ENCODE results near the gene CASZ1. TPM values are rescaled to one million over a fixed set of nuclear protein-coding genes. Genes with fewer than 3 reads are reported as not detected.

CASZ1 gene
- total RNA-seq, 2 experiments from 2014 or later, result 11.0 to 11.5 TPM

DNA sequence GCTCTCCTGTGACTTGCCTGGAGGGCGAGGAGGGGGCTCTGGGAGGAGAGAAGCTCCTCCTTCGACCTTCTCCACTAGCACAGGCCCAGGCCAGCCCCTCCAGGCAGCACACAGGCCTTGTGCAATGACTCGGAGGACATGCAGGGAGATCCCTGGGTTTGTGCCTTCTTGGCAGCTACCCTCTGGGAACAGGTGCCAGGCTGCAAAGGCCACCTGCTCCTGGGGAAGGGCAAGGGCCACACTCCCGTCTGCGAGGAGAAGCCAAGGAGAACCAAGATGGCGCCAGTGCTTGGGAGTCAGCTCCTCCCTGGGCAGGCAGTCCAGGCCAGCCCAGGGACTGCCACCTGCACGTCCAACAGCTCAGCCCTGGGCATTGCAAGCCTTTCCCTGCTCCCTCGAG, 15.3 kb downstream of the CASZ1 start:
- POLR2A ChIA-PET, result no interaction called here
- DNase-seq, result no peak

GRCh38 chr1:10779841-10780240, 16.6 kb downstream of the CASZ1 start:
- H3K9me3 Mint-ChIP-seq, result no peaks in the 10 kb centered on the region
- no peak overlapping the region for H3K4me3 Mint-ChIP-seq
- H3K4me1 Mint-ChIP-seq, result no peaks in the 10 kb centered on the region
- H3K27ac Mint-ChIP-seq, result no peak overlapping the region
- no peaks in the 10 kb centered on the region for H3K36me3 Mint-ChIP-seq
- DNase-seq (no peak), ATAC-seq (ENCODE audit: low read depth) (no peak)
- no peaks in the 10 kb centered on the region for H3K27me3 Mint-ChIP-seq
- POLR2A ChIA-PET, result no interaction called here

More for the DNA sequence above, 15.3 kb downstream of the CASZ1 start:
- H3K27ac Mint-ChIP-seq, result no peak overlapping the region
- no peak overlapping the region for H3K4me3 Mint-ChIP-seq
- no peaks in the 10 kb centered on the region for H3K27me3 Mint-ChIP-seq
- H3K36me3 Mint-ChIP-seq, result no peaks in the 10 kb centered on the region
- ATAC-seq (ENCODE audit: low read depth), result no peak
- no peaks in the 10 kb centered on the region for H3K4me1 Mint-ChIP-seq
- no peaks in the 10 kb centered on the region for H3K9me3 Mint-ChIP-seq

DNA sequence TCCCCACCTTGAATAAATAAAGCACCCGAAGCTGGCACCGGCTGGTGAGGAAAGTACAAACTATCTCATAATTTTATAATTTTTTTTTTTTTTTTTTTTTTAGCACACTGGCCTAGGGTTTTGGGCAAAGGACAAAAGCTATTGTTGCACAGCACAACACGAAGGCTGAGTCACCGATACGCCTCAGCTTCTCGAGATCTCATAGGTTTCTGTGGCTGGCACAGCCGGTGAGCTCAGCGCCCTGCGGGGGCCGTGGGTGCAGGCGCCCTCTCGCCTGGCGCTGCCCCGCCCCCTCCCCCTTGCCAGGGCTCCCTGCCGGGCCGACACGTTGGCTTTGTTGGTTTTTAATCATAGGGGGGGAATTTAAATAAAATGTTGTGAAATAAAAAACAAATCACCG, 17.2 kb downstream of the CASZ1 start:
- Mint-ChIP-seq H3K27me3 (no peaks in the 10 kb centered on the region), H3K4me1 (no peaks in the 10 kb centered on the region), H3K27ac (no peak overlapping the region), H3K36me3 (no peaks in the 10 kb centered on the region), H3K4me3 (no peak overlapping the region), H3K9me3 (no peaks in the 10 kb centered on the region)
- ATAC-seq (ENCODE audit: low read depth) (no peak), DNase-seq (no peak)
- POLR2A ChIA-PET, result no interaction called here

DNA sequence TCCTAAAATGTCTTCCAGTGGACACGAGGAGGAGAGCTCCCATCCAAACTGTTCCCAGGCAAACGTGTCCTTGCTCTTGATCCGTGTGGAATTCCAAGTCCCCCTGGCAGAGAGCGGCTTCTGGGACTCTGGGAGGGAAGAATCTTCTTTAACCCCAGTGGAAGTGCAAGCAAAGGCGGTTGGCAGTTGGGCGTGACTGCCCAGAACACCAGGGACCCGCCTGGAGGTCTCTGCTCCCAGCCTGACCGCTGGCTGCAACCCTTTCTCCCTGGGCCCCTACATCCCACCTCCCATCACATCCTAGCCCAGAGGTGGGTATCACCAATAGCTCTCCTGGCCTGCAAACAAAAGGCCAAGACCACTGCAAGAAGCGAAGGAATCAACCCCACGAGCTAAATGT, 17.8 kb downstream of the CASZ1 start:
- ATAC-seq (ENCODE audit: low read depth) (no peak), DNase-seq (no peak)
- H3K27ac Mint-ChIP-seq, result no peak overlapping the region
- no peaks in the 10 kb centered on the region for H3K4me1 Mint-ChIP-seq
- no peaks in the 10 kb centered on the region for H3K9me3 Mint-ChIP-seq
- no peaks in the 10 kb centered on the region for H3K27me3 Mint-ChIP-seq
- H3K36me3 Mint-ChIP-seq, result no peaks in the 10 kb centered on the region
- POLR2A ChIA-PET, result no interaction called here
- H3K4me3 Mint-ChIP-seq, result no peak overlapping the region

- Mint-ChIP-seq H3K27ac (no peak overlapping the region), H3K4me3 (no peak overlapping the region), H3K4me1 (no peaks in the 10 kb centered on the region), H3K36me3 (no peaks in the 10 kb centered on the region), H3K27me3 (no peaks in the 10 kb centered on the region), H3K9me3 (no peaks in the 10 kb centered on the region)
- DNase-seq, result no peak
- POLR2A ChIA-PET, result no interaction called here
- no peak for ATAC-seq (ENCODE audit: low read depth)
Measured at GRCh38 chr1:10777749-10778574, 18.5 kb downstream of the CASZ1 start.

GRCh38 chr1:10776190-10776905, 20.1 kb downstream of the CASZ1 start:
- no peak overlapping the region for H3K4me3 Mint-ChIP-seq
- H3K27ac Mint-ChIP-seq, result no peak overlapping the region
- no peaks in the 10 kb centered on the region for H3K36me3 Mint-ChIP-seq
- no peaks in the 10 kb centered on the region for H3K27me3 Mint-ChIP-seq
- ATAC-seq (ENCODE audit: low read depth) (no peak), DNase-seq (no peak)
- POLR2A ChIA-PET, result no interaction called here
- H3K9me3 Mint-ChIP-seq, result no peaks in the 10 kb centered on the region
- H3K4me1 Mint-ChIP-seq, result no peaks in the 10 kb centered on the region

DNA sequence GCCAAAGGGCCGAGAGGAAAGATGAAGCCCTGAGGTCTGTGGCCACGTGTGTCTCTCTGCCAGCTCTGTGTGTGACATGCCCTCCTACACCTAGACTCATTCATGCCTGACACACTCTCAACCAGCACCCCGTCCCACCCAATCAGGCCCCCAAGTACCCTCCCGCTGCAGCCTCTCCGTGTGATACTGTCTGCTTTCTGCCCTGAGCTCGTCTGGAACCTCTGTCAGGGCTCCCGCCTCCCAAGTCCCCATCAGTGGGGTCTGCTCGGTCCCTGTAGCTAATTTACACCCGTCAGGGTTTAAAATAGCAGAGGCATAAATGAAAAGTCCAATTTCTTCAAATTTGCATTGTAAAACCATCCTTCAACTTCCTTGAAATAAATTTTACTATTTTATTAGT, 20.7 kb downstream of the CASZ1 start:
- H3K4me3 Mint-ChIP-seq, result no peak overlapping the region

DNA sequence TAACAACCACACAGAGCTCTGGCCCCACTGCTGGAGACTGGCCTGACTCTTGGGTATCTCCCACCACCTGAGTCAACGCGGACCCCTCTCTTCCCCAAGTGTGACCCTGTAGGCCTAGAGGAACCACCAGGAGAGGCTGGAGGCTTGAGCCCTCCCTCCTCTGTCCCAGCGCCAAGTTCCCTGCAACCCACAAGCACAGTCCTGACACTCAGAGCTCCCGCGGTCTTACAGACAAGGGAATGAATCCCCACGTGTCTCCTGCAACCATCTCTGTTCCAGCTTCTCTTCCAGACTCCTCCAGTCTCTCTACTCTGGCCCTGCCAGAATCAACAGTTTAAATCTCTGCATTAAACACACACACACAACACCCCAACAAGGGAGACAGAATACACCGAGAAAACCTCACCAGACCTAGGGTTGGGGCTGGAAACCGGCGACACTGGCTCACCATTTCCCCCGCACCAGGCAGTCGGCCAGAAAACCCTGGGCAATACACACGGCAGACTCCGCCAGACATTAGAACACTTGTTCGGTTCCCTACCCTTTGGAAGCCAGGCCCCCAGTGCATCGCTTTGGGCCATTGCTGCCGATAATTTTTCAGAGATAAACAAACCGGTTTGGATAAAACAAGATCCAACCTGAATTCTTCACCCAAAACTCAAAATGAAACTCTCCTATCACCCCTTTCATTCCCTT, 21.7 kb downstream of the CASZ1 start:
- POLR2A ChIA-PET, result no interaction called here
- DNase-seq (no peak), ATAC-seq (ENCODE audit: low read depth) (no peak)
- H3K4me3 Mint-ChIP-seq, result no peak overlapping the region
- no peaks in the 10 kb centered on the region for H3K27me3 Mint-ChIP-seq
- no peaks in the 10 kb centered on the region for H3K36me3 Mint-ChIP-seq
- H3K27ac Mint-ChIP-seq, result no peak overlapping the region
- no peaks in the 10 kb centered on the region for H3K4me1 Mint-ChIP-seq
- no peaks in the 10 kb centered on the region for H3K9me3 Mint-ChIP-seq

More for the DNA sequence above, 20.7 kb downstream of the CASZ1 start:
- DNase-seq (no peak), ATAC-seq (ENCODE audit: low read depth) (no peak)
- no peaks in the 10 kb centered on the region for H3K36me3 Mint-ChIP-seq
- no peak overlapping the region for H3K27ac Mint-ChIP-seq
- POLR2A ChIA-PET, result no interaction called here
- no peaks in the 10 kb centered on the region for H3K4me1 Mint-ChIP-seq
- no peaks in the 10 kb centered on the region for H3K9me3 Mint-ChIP-seq
- no peaks in the 10 kb centered on the region for H3K27me3 Mint-ChIP-seq

GRCh38 chr1:10773851-10774614, 22.4 kb downstream of the CASZ1 start:
- no peak overlapping the region for H3K27ac Mint-ChIP-seq
- H3K4me1 Mint-ChIP-seq, result no peaks in the 10 kb centered on the region
- no peaks in the 10 kb centered on the region for H3K36me3 Mint-ChIP-seq
- no peak for DNase-seq
- POLR2A ChIA-PET, result no interaction called here
- H3K9me3 Mint-ChIP-seq, result no peaks in the 10 kb centered on the region
- no peak for ATAC-seq (ENCODE audit: low read depth)
- H3K4me3 Mint-ChIP-seq, result no peak overlapping the region
- no peaks in the 10 kb centered on the region for H3K27me3 Mint-ChIP-seq

- Mint-ChIP-seq H3K27me3 (no peaks in the 10 kb centered on the region), H3K4me1 (no peaks in the 10 kb centered on the region), H3K9me3 (no peaks in the 10 kb centered on the region), H3K4me3 (no peak overlapping the region), H3K36me3 (no peaks in the 10 kb centered on the region), H3K27ac (no peak overlapping the region)
- DNase-seq (no peak), ATAC-seq (ENCODE audit: low read depth) (no peak)
- POLR2A ChIA-PET, result no interaction called here
Measured at GRCh38 chr1:10773376-10773775, 23.1 kb downstream of the CASZ1 start.

GRCh38 chr1:10772711-10773110, 23.7 kb downstream of the CASZ1 start:
- no peaks in the 10 kb centered on the region for H3K36me3 Mint-ChIP-seq
- no peak overlapping the region for H3K27ac Mint-ChIP-seq
- H3K27me3 Mint-ChIP-seq, result no peaks in the 10 kb centered on the region
- H3K4me3 Mint-ChIP-seq, result no peak overlapping the region
- no peak for DNase-seq
- POLR2A ChIA-PET, result no interaction called here
- ATAC-seq (ENCODE audit: low read depth), result no peak
- H3K4me1 Mint-ChIP-seq, result no peaks in the 10 kb centered on the region
- no peaks in the 10 kb centered on the region for H3K9me3 Mint-ChIP-seq

DNA sequence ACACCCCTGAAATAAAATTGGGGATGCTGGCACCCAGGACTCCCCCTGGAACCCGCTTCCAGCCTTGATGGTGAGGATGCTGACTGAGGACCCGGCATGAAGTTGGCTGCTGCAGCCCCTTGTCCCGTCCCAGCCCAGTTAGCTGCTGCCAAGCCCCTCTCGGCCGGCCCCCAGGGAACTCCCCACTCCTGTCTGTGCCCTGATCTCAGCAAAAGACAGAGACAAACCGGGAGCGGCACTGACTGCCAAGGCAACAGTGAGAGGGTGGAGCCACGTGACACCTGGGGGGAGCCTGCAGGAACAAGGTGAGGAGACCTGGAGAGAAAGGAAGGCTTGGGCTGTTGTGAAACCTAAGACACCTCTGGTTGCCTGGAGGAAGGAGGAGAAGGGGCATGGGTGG, 24.7 kb downstream of the CASZ1 start:
- ATAC-seq (ENCODE audit: low read depth) (no peak), DNase-seq (no peak)
- Mint-ChIP-seq H3K36me3 (no peaks in the 10 kb centered on the region), H3K9me3 (no peaks in the 10 kb centered on the region), H3K27me3 (no peaks in the 10 kb centered on the region), H3K4me1 (no peaks in the 10 kb centered on the region), H3K4me3 (no peak overlapping the region), H3K27ac (no peak overlapping the region)
- POLR2A ChIA-PET, result no interaction called here

GRCh38 chr1:10768552-10768951, 27.9 kb downstream of the CASZ1 start:
- ATAC-seq (ENCODE audit: low read depth) (no peak), DNase-seq (no peak)
- Mint-ChIP-seq H3K4me3 (no peak overlapping the region), H3K27me3 (no peaks in the 10 kb centered on the region), H3K27ac (no peak overlapping the region), H3K9me3 (no peaks in the 10 kb centered on the region), H3K4me1 (no peaks in the 10 kb centered on the region), H3K36me3 (no peaks in the 10 kb centered on the region)
- POLR2A ChIA-PET, result no interaction called here
